ENCODE measurements around the gene CUEDC2.

Gene CUEDC2

GRCh38 chr10:102410429-102411073 lies 21.8 kb downstream of the CUEDC2 start:
- Histone ChIP-seq H3K9me3 (ENCODE audit: control insufficient read depth, insufficient read depth, low read depth, low read length) (no peaks in the 10 kb centered on the region), H3K27ac (ENCODE audit: extremely low read depth, low read depth, low read length) (no peak overlapping the region), H3K36me3 (ENCODE audit: control insufficient read depth in 2 of 2, insufficient read depth in 1 of 2, low read length in 2 of 2) (no peaks in the 10 kb centered on the region), H3K4me3 (ENCODE audit: low read depth, low read length) (no peak overlapping the region), H3K4me1 (ENCODE audit: control insufficient read depth, insufficient read depth, low read length) (no peaks in the 10 kb centered on the region; the same call in 1 of the 2 replicates)
- ChIA-PET CTCF (interaction anchor here (0.7 to 4.5 kb wide), 4 partner anchors 9 to 180 kb away, joined by 3 to 28 read pairs (median 6); no protein-coding TSS in a partner anchor), POLR2A (interaction anchor here (1.3 kb wide), 1 partner anchor 12 kb away, joined by 4 read pairs; no protein-coding TSS in a partner anchor)
- TF ChIP-seq EGR2 (tag by site-specific recombination; IDR thresholded peaks at IDR 0.05; ENCODE audit: low read depth) (no peak), ZNF521 (tag by site-specific recombination; IDR thresholded peaks at IDR 0.05) (no peak), ZNF280C (tag by site-specific recombination; IDR thresholded peaks at IDR 0.05) (no peak), ZNF16 (tag by site-specific recombination; IDR thresholded peaks at IDR 0.05; ENCODE audit: low read depth) (no peak), ZFP3 (tag by site-specific recombination; IDR thresholded peaks at IDR 0.05; ENCODE audit: low read depth) (no peak), ZNF692 (tag by site-specific recombination; IDR thresholded peaks at IDR 0.05) (no peak), ZBTB21 (tag by site-specific recombination; IDR thresholded peaks at IDR 0.05) (no peak), SP3 (tag by site-specific recombination; IDR thresholded peaks at IDR 0.05) (no peak), ZNF112 (tag by site-specific recombination; IDR thresholded peaks at IDR 0.05) (no peak), ZSCAN4 (tag by site-specific recombination; IDR thresholded peaks at IDR 0.05) (no peak)

GRCh38 chr10:102409604-102410428 lies 22.6 kb downstream of the CUEDC2 start:
- H3K9me3 ChIP-seq (ENCODE audit: control insufficient read depth, insufficient read depth, low read depth, low read length) = no peaks in the 10 kb centered on the region
- no peaks in the 10 kb centered on the region; the same call in 1 of the 2 replicates for H3K4me1 ChIP-seq (ENCODE audit: control insufficient read depth, insufficient read depth, low read length)
- CTCF ChIA-PET = interaction anchor here (0.6 to 4.5 kb wide), 4 partner anchors 8 to 180 kb away, joined by 3 to 28 read pairs (median 4); partner anchors contain the start of gene NFKB2
- no peaks in the 10 kb centered on the region for H3K36me3 ChIP-seq (ENCODE audit: control insufficient read depth in 2 of 2, insufficient read depth in 1 of 2, low read length in 2 of 2)
- no peak overlapping the region for H3K27ac ChIP-seq (ENCODE audit: extremely low read depth, low read depth, low read length)
- no peak overlapping the region for H3K4me3 ChIP-seq (ENCODE audit: low read depth, low read length)
- POLR2A ChIA-PET = interaction anchor here (1.0 to 1.3 kb wide), 2 partner anchors 11 kb away, joined by 3 to 4 read pairs; no protein-coding TSS in a partner anchor
- TF ChIP-seq ZNF211 (tag by site-specific recombination; IDR thresholded peaks at IDR 0.05; ENCODE audit: low read depth) (no peak), ZNF692 (tag by site-specific recombination; IDR thresholded peaks at IDR 0.05) (no peak), KLF7 (tag by site-specific recombination; IDR thresholded peaks at IDR 0.05; ENCODE audit: borderline replicate concordance) (no peak), ZNF549 (tag by site-specific recombination; IDR thresholded peaks at IDR 0.05) (no peak), TRIM28 (IDR thresholded peaks at IDR 0.05; ENCODE audit: borderline replicate concordance, low read length) (no peak), ZNF133 (tag by site-specific recombination; IDR thresholded peaks at IDR 0.05) (no peak), ZNF600 (tag by site-specific recombination; IDR thresholded peaks at IDR 0.05) (0 out of 2 replicates have a peak, but pooled peaks have one; percentile 10), ZBTB10 (tag by site-specific recombination; IDR thresholded peaks at IDR 0.05) (0 out of 2 replicates have a peak, but pooled peaks have one; percentile 52), SP7 (tag by site-specific recombination; IDR thresholded peaks at IDR 0.05) (no peak), INSM2 (tag by site-specific recombination; IDR thresholded peaks at IDR 0.05) (no peak), ZNF777 (tag by site-specific recombination; IDR thresholded peaks at IDR 0.05; ENCODE audit: borderline replicate concordance) (no peak), SP3 (tag by site-specific recombination; IDR thresholded peaks at IDR 0.05) (0 out of 2 replicates have a peak, but pooled peaks have one; percentile 11)
